Panc1 (cell line): ENCODE measurements around the gene EXOC7. TPM values are rescaled to one million over a fixed set of nuclear protein-coding genes. Genes with fewer than 3 reads are reported as not detected.

Experiments
- ATAC-seq: fragments of 200-7000 bp; cut with Tn5 transposase; 2 replicates; pipeline ENCODE4 v1.9.1; 2020; ENCODE audit warnings: mild to moderate bottlenecking, moderate library complexity
- BruUV-seq: library from RNA; stranded (reverse); fragments of 400-500 nt; replicated peaks from 2 replicates; lab custom pipeline; 2021; lab: Mats Ljungman, UMichigan
- CTCF ChIA-PET: fragments of 300-600 bp; sonication (Branson Sonifier 250); formaldehyde crosslinking; loops from one replicate; lab custom pipeline; 2022; ENCODE audit warnings: antibody characterized with exemption; lab: Charles Lee
- POLR2A ChIA-PET: fragments of 300-600 bp; sonication (Branson Sonifier 250); formaldehyde crosslinking; loops from one replicate; lab custom pipeline; 2022; ENCODE audit warnings: antibody characterized with exemption; lab: Charles Lee
- DNase-seq: peaks from one replicate; pipeline ENCODE4 v3.0.0-alpha.2; 2010; ENCODE audit warnings: low read depth, low spot score
- H3K27ac ChIP-seq: 2 replicates; pipeline ENCODE4 v1.5.1; 2011; ENCODE audit warnings: mild to moderate bottlenecking, low read length, inconsistent platforms
- H3K27me3 ChIP-seq: fragments of 200-500 bp; sonication (Bioruptor generic); 2 replicates; pipeline ENCODE4 v1.6.0; 2014; ENCODE audit warnings: low read length, inconsistent platforms; ENCODE audit not compliant: control insufficient read depth, insufficient read depth
- H3K36me3 ChIP-seq: fragments of 200-500 bp; sonication (Bioruptor generic); 2 replicates; pipeline ENCODE4 v1.5.1; 2014; ENCODE audit warnings: inconsistent platforms, mild to moderate bottlenecking, low read length, moderate library complexity; ENCODE audit not compliant: control insufficient read depth, insufficient read depth
- H3K4me1 ChIP-seq: 2 replicates; pipeline ENCODE4 v1.5.1; 2011; ENCODE audit warnings: inconsistent platforms, mild to moderate bottlenecking, low read length, moderate library complexity; ENCODE audit not compliant: control insufficient read depth, insufficient read depth
- H3K4me3 ChIP-seq, 2 experiments: 2 replicates each; pipeline ENCODE4 v1.5.1; 2011 to 2012; ENCODE audit warnings: low read depth in 2 of 2, low read length in 2 of 2, mild to moderate bottlenecking in 2 of 2, inconsistent platforms in 1 of 2, moderate library complexity in 1 of 2
- H3K9me3 ChIP-seq: fragments of 200-500 bp; sonication (Bioruptor generic); 2 replicates; pipeline ENCODE4 v1.5.1; 2014; ENCODE audit warnings: low read depth, mild to moderate bottlenecking, inconsistent platforms, low read length, moderate library complexity; ENCODE audit not compliant: control insufficient read depth, insufficient read depth
- CTCF ChIP-seq: fragments of 450-650 bp; IDR thresholded peaks from 2 replicates; pipeline ENCODE4 v1.5.1; 2017; ENCODE audit warnings: mild to moderate bottlenecking
- POLR2AphosphoS5 ChIP-seq: IDR thresholded peaks from 2 replicates; pipeline ENCODE4 v1.6.1; 2012; ENCODE audit warnings: mild to moderate bottlenecking, low read depth, low read length, moderate library complexity
- REST ChIP-seq, 2 experiments: IDR thresholded peaks; 2 replicates each; pipeline ENCODE4 v1.6.1; 2011 to 2012; ENCODE audit warnings: low read depth in 2 of 2, control low read depth in 1 of 2, low read length in 1 of 2, mild to moderate bottlenecking in 1 of 2, moderate library complexity in 1 of 2; ENCODE audit not compliant: insufficient read depth in 1 of 2
- SIN3A ChIP-seq: IDR thresholded peaks from 2 replicates; pipeline ENCODE4 v1.6.1; 2012; ENCODE audit warnings: low read depth, mild to moderate bottlenecking, low read length, moderate library complexity, borderline replicate concordance; ENCODE audit not compliant: insufficient read depth
- TCF7L2 ChIP-seq: IDR thresholded peaks from 2 replicates; pipeline ENCODE4 v1.6.1; 2011; ENCODE audit warnings: mild to moderate bottlenecking, low read depth, low read length, inconsistent platforms
- in situ Hi-C: cut with HindIII; loops from 2 replicates; pipeline ENCODE4 v1.10.0; 2016; ENCODE audit warnings: low sequenced_read_pairs, low pct_unique_long_range_greater_than_20kb
- intact Hi-C: fragments of 100-400 bp; cut with micrococcal nuclease; formaldehyde crosslinking; loops from one replicate; pipeline ENCODE4 v1.10.0; 2022; ENCODE audit not compliant: unreplicated experiment
- total RNA-seq: library from RNA; stranded (reverse); gene quantifications from one replicate; pipeline ENCODE4 v1.2.1, GENCODE V29; 2021; ENCODE audit not compliant: unreplicated experiment

The EXOC7 gene
- total RNA-seq, 1 experiment from 2014 or later = 190 TPM

- Histone ChIP-seq H3K4me3 (no peak overlapping the region), H3K4me1 (no peaks in the 10 kb centered on the region), H3K9me3 (no peaks in the 10 kb centered on the region), H3K36me3 (peaks cover 33% of the 10 kb centered on the region), H3K27me3 (no peaks in the 10 kb centered on the region), H3K27ac (no peak overlapping the region)
- ChIA-PET POLR2A (no interaction called here), CTCF (no interaction called here)
- in situ Hi-C loops (no loop called here), intact Hi-C loops (no loop called here)
- no peak for ATAC-seq
- TF ChIP-seq TCF7L2 (no peak), SIN3A (no peak), CTCF (no peak)
- no peak for DNase-seq
- no TSS peak for BruUV-seq
Measured at GRCh38 chr17:76040376-76040775, 63.2 kb downstream of the EXOC7 start.

- ATAC-seq = no peak
- no peak for TF ChIP-seq REST (IDR thresholded peaks at IDR 0.05; ENCODE audit: insufficient read depth in 1 of 2, low read depth in 2 of 2, low read length in 1 of 2)
- TF ChIP-seq SIN3A = no peak
- no peak for TF ChIP-seq POLR2AphosphoS5
- no peak for TF ChIP-seq CTCF
- no peak for TF ChIP-seq TCF7L2
- in situ Hi-C loops = no loop called here
- ChIA-PET CTCF (no interaction called here), POLR2A (no interaction called here)
- intact Hi-C loops = no loop called here
- DNase-seq = no peak
- no peaks in the 10 kb centered on the region for H3K9me3 ChIP-seq
- H3K4me3 ChIP-seq = no peak overlapping the region
- no TSS peak for BruUV-seq
- H3K36me3 ChIP-seq = peaks cover 30% of the 10 kb centered on the region
- H3K27me3 ChIP-seq = no peaks in the 10 kb centered on the region
- H3K27ac ChIP-seq = no peak overlapping the region
- no peaks in the 10 kb centered on the region for H3K4me1 ChIP-seq
Measured at GRCh38 chr17:76039121-76039520, 64.5 kb downstream of the EXOC7 start.

- TF ChIP-seq TCF7L2 (no peak), SIN3A (no peak), CTCF (no peak), POLR2AphosphoS5 (no peak), REST (IDR thresholded peaks at IDR 0.05; ENCODE audit: insufficient read depth in 1 of 2, low read depth in 2 of 2, low read length in 1 of 2) (no peak)
- Histone ChIP-seq H3K36me3 (peaks cover 24% of the 10 kb centered on the region), H3K27ac (no peak overlapping the region), H3K9me3 (no peaks in the 10 kb centered on the region), H3K4me1 (no peaks in the 10 kb centered on the region), H3K4me3 (no peak overlapping the region), H3K27me3 (no peaks in the 10 kb centered on the region)
- ChIA-PET POLR2A (no interaction called here), CTCF (no interaction called here)
- BruUV-seq = no TSS peak
- ATAC-seq (no peak), DNase-seq (no peak)
- in situ Hi-C loops = no loop called here
- intact Hi-C loops = no loop called here
Measured at GRCh38 chr17:76038050-76038449, 65.5 kb downstream of the EXOC7 start.
